ENCODE results near the gene HELZ. TPM values are rescaled to one million over a fixed set of nuclear protein-coding genes. Genes with fewer than 3 reads are reported as not detected.
A peak's percentile ranks its signal among the peaks of the same experiment; 100 is the strongest.

Gene HELZ
- total RNA-seq, 1 donor: 89.8 TPM

- DNase-seq (ENCODE audit: low read depth): no peak
- no peak for TF ChIP-seq CTCF (IDR thresholded peaks at IDR 0.05; ENCODE audit: insufficient read depth, low read depth, low read length)
- no peak overlapping the region for H3K4me3 ChIP-seq (ENCODE audit: low read depth, low read length)
Measured at GRCh38 chr17:67285360-67285759, 40.4 kb upstream of the HELZ start.

- DNase-seq (ENCODE audit: low read depth): no peak
- no peak for TF ChIP-seq CTCF (IDR thresholded peaks at IDR 0.05; ENCODE audit: insufficient read depth, low read depth, low read length)
- no peak overlapping the region for H3K4me3 ChIP-seq (ENCODE audit: low read depth, low read length)
Measured at GRCh38 chr17:67283731-67284516, 38.9 kb upstream of the HELZ start.

GRCh38 chr17:67281743-67282142, 36.7 kb upstream of the HELZ start:
- DNase-seq (ENCODE audit: low read depth): no peak
- no peak for TF ChIP-seq CTCF (IDR thresholded peaks at IDR 0.05; ENCODE audit: insufficient read depth, low read depth, low read length)
- no peak overlapping the region for H3K4me3 ChIP-seq (ENCODE audit: low read depth, low read length)

- no peak overlapping the region for H3K4me3 ChIP-seq (ENCODE audit: low read depth, low read length)
- no peak for DNase-seq (ENCODE audit: low read depth)
- TF ChIP-seq CTCF (IDR thresholded peaks at IDR 0.05; ENCODE audit: insufficient read depth, low read depth, low read length): no peak
Measured at GRCh38 chr17:67281053-67281452, 36.1 kb upstream of the HELZ start.

GRCh38 chr17:67280279-67280678, 35.3 kb upstream of the HELZ start:
- DNase-seq (ENCODE audit: low read depth): peak; percentile 28
- no peak overlapping the region for H3K4me3 ChIP-seq (ENCODE audit: low read depth, low read length)
- no peak for TF ChIP-seq CTCF (IDR thresholded peaks at IDR 0.05; ENCODE audit: insufficient read depth, low read depth, low read length)

- no peak for TF ChIP-seq CTCF (IDR thresholded peaks at IDR 0.05; ENCODE audit: insufficient read depth, low read depth, low read length)
- DNase-seq (ENCODE audit: low read depth): no peak
- no peak overlapping the region for H3K4me3 ChIP-seq (ENCODE audit: low read depth, low read length)
Measured at GRCh38 chr17:67279115-67279514, 34.1 kb upstream of the HELZ start.

GRCh38 chr17:67278363-67278762, 33.4 kb upstream of the HELZ start:
- DNase-seq (ENCODE audit: low read depth): no peak
- no peak overlapping the region for H3K4me3 ChIP-seq (ENCODE audit: low read depth, low read length)
- no peak for TF ChIP-seq CTCF (IDR thresholded peaks at IDR 0.05; ENCODE audit: insufficient read depth, low read depth, low read length)

All from fibroblast of villous mesenchyme (primary cell).